Measurements from ENCODE around the gene STX1B.
"Not testable (repeated sequence)": the region's sequence is repeated elsewhere in the genome, so short reads cannot be mapped to it uniquely, and the experiment has no call there.

Gene STX1B

GRCh38 chr16:31013292-31013691 is 2.9 kb upstream of the STX1B start:
- not testable (repeated sequence) for DNase-seq (ENCODE audit: low read depth in 2 of 2)

DNA sequence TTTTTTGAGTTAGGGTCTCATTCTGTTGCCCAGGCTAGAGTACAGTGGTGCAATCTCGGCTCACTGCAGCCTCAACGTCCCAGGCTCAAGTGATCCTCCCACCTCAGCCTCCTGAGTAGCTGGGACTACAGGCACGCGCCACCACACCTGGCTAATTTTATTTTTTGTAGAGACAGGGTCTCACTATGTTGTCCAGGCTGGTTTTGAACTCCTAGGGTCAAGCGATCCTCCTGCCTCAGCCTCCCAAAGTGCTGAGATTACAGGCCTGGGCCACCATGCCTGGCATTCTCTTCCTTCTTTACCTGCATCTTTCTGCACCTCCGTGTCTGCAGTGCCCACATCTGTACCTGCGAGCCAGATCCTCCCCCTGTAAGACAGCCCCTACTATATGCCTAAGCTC is 1.4 kb upstream of the STX1B start:
- not testable (repeated sequence) for DNase-seq (ENCODE audit: low read depth in 2 of 2)

DNA sequence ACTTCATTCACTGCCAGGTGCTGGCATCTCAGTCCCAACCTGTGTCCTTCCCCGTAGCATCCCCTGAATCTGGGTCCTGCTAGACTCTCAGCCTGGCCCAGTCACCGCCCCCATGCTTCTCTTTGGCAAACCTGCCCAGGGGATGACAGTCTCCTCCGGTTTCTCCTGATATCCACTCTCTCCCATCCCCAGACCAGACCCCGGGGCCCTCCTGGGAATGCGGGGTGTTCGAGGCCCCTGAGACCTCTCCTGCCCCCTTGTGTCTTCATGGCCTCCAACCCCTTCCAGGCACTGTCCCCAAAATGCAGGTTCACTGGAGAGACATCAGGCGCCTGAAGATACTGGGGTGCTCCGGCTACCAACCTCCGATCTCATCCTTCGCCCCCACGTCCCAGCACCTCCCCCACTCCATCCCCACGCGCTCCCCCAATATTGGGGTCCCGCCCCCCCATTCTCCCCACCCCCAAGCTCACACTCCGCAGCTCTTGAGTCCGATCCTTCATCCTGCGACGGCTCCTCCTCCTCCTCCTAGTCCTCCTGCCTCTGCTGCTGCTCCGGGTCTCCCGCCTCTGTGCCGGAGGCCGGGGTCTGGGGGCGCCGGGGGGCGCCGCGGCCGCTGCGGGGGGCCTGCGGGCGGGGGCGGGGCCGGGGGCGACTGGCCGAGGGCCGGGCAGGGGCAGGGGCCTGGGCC is 399 bp downstream of the STX1B start:
- no peak for DNase-seq (ENCODE audit: low read depth in 2 of 2)

GRCh38 chr16:31009120-31009519 is 1.3 kb downstream of the STX1B start:
- DNase-seq (ENCODE audit: low read depth in 2 of 2): no peak

DNA sequence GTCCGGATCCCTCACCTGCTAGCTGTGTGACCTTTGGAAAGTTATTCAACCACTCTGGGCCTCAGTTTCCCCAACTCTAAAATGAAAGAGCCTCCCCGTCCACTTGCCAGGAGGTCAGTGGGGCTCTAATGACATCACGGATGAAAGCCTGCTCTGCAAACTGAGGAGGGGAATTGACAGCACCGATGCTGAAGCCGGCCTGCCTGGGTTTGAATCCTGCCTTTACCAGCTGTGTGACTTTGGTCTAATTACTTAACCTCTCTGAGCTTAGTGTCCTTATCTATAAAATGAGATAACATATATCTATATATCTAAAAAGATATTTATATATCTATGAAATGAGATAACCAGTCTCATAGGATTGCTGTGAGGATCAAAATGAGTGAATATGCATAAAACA is 1.9 kb downstream of the STX1B start:
- no peak for DNase-seq (ENCODE audit: low read depth in 2 of 2)

- DNase-seq (ENCODE audit: low read depth in 2 of 2): no peak
These were observed 2.3 kb downstream of the STX1B start for GRCh38 chr16:31008149-31008548.

GRCh38 chr16:31007684-31008083 is 2.8 kb downstream of the STX1B start:
- no peak for DNase-seq (ENCODE audit: low read depth in 2 of 2)

GRCh38 chr16:31006589-31006988 is 3.8 kb downstream of the STX1B start:
- no peak for DNase-seq (ENCODE audit: low read depth in 2 of 2)

GRCh38 chr16:31006086-31006385 is 4.4 kb downstream of the STX1B start:
- DNase-seq (ENCODE audit: low read depth in 2 of 2): no peak

DNA sequence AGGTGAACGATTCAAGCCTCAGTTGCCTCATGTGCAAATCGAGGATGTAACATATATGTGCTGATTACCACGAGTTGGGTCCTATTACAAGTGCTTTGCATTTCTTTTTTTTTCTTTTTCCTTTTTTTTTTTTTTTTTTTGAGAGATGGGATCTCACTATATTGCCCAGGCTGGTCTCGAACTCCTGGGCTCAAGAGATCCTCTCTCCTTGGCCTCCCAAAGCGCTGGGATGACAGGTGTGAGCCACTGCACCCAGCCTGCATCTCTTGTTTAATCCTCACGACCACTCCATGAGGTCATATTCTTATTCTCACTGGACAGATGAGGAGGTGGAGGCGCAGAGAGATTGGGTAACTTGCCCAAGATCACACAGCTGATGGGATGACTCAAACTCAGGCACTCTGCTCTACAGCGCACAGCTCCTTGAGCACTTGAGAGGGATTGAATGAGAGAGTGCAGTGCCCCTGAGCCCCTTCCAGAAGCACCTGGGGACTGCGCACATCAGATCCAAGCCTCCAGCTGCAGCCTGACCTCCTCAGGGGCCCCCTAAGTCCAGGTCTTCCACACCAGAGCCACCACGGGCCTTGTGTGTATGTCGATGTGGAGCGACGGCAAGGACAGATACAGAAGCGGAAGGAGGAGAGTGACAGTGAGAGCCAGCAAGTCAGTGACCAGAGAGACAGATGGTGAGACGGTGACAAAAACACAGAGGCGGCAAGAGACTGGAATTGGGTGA is 4.9 kb downstream of the STX1B start:
- DNase-seq (ENCODE audit: low read depth in 2 of 2): no peak

- no peak for DNase-seq (ENCODE audit: low read depth in 2 of 2)
These were observed 5.8 kb downstream of the STX1B start for GRCh38 chr16:31004658-31005057.

GRCh38 chr16:31003744-31004143 is 6.7 kb downstream of the STX1B start:
- no peak for DNase-seq (ENCODE audit: low read depth in 2 of 2)

GRCh38 chr16:31002862-31003341 is 7.5 kb downstream of the STX1B start:
- no peak for DNase-seq (ENCODE audit: low read depth in 2 of 2)

- no peak for DNase-seq (ENCODE audit: low read depth in 2 of 2)
These were observed 8.2 kb downstream of the STX1B start for GRCh38 chr16:31002250-31002700.

DNA sequence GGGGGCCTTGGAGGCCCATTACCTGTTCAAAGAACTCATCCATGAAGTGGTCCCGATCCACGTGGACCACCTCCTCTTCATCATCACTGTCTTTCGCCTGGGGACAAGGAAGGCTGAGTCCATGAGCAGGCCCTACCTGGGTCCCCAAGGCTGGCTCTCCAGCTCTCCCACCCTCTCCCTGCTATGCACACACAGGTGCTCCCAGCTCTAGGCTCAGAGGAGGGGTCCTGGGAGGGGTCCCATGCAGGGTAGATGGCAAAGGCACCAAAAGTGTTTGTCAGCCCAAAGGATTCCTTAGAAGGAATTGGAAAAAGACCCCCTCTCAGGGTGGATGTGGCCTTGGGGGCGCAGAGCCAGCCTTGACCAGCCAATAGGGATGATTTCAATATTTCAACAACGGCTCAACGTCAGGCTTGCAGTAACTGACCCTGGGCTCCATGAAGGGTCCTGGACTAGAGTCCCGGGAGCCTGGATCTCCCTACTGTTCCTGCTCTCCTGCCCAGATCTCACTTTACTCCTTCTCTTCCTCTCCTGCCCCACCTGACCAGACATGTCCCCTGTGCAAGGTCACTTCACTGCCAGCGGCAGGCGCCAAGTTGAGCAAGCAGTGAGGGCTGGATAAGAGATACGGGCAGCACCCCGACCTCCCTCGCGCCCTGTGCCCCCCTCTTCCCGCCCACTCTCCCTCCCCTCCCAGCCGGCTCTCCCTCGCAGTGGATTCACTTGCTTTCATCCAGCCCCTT is 8.8 kb downstream of the STX1B start:
- no peak for DNase-seq (ENCODE audit: low read depth in 2 of 2)

- DNase-seq (ENCODE audit: low read depth in 2 of 2): no peak
These were observed 9.6 kb downstream of the STX1B start for GRCh38 chr16:31000671-31001382.

DNA sequence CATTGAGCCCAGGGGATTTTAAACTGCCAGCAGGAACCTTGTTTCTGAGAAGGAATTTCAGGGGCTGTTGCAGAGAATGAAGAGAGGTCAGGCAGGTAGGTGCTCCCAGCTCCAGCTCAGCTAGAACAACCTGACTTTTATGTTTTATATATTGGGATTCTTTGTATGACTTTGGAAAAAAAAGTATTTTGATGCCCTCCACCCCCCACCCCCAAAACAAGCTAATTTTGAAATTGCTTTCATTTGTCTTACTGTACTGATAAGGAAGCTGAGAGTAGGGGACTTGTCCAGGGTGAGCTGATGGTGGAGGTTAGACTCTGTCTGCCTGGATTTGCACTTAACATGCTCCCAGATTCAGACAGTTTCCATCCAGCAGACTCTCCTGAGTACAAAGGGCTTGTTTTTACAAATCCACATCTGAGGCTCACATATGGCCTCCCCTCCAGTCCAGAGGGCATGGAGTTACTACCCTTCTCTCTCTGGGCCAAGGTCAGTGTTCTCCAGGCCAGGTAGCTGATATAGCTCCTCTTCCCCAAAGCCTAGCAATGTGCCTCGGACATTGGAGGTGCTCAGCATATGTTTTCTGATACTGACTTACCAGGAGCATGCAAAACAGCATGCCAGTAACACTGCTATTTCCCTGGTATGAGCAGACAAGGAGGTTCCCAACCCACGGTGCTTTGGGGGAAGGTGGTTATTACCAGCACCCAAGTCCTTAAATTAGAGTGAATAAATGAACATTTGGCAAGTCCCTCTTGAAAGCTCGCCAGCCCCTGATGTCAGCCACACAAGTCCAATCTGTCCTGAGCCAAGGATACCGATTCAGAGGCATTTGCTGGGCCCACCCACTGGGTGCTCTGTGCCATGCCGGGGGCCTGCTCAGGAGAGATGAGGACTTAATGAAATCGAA is 11.3 kb downstream of the STX1B start:
- DNase-seq (ENCODE audit: low read depth in 2 of 2): no peak

DNA sequence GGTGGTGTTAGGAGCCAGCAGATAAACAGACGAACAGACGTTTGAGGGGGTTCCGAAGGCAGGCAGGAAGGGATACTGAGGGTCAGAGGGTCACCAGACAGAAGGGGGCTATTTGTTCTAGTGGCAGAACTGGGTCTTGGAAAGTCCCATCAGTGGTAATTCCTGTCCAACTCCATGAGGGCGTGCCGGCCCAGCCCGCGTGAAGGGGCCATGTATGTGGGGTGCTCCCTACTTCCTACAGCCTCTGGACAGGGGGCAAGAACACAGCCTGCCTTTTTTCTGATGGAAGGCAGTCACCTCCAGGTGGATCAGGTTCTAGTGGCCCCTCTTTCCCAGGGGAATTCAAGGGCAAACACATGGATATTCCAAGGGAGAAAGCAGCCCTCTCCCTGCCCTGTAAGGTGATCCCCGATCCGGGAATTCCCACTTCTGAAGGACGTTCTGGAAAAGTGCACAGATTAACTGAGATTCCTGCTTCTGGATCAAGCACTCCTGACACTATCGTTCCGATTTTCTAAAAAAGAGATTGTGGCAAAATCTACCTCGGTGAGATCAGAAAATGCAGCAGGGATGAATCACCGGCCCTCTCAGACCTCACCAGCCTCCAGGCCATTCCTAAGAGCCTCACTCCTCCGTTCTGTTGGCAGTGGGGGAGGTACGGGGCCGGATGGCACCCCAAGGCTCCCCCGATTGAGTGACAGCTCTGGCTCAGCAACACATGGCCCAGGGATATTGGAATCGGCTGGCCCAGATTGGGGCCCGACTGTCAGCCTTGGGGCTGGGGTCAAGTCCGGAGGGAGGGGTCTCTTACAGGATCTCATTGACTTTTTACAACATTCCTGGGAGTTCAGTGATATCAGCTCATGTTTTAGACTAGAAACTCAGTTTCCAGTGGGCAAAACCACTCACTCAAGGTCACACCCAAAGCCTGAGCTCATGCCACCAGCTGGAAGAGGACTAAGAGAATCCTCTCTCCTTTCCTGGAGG is 12.4 kb downstream of the STX1B start:
- no peak for DNase-seq (ENCODE audit: low read depth in 2 of 2)

GRCh38 chr16:30996985-30997724 is 13.3 kb downstream of the STX1B start:
- peak; percentile 53 to 75 for DNase-seq (ENCODE audit: low read depth in 2 of 2)

Measured in stimulated activated CD8-positive, alpha-beta memory T cell treated with anti-CD3 and anti-CD28 coated beads, Interleukin-7, amount 100 ng/mL, for 4 hours (primary cell).